ACC112 (cell line): ENCODE results near the gene GPR3.

ENCODE experiments used
- H2AFZ ChIP-seq: fragments of 200-600 bp; sonication (generic); one replicate; pipeline ENCODE4 v1.6.0; 2017; ENCODE audit warnings: antibody characterized with exemption, low read length; ENCODE audit not compliant: unreplicated experiment
- H3K27ac ChIP-seq: fragments of 200-600 bp; sonication (generic); 2 replicates; pipeline ENCODE4 v1.5.1; 2014; ENCODE audit warnings: low read depth, mild to moderate bottlenecking, antibody characterized with exemption, low read length, moderate library complexity
- H3K27me3 ChIP-seq: fragments of 200-600 bp; sonication (generic); 2 replicates; pipeline ENCODE4 v1.6.1; 2014; ENCODE audit warnings: mild to moderate bottlenecking, antibody characterized with exemption, low read length, moderate library complexity, mixed read lengths; ENCODE audit not compliant: insufficient read depth
- H3K36me3 ChIP-seq: fragments of 200-600 bp; sonication (generic); 2 replicates; pipeline ENCODE4 v1.6.1; 2016; ENCODE audit warnings: mild to moderate bottlenecking, antibody characterized with exemption, low read length, moderate library complexity, mixed read lengths; ENCODE audit not compliant: insufficient read depth
- H3K4me1 ChIP-seq: fragments of 200-600 bp; sonication (generic); one replicate; pipeline ENCODE4 v1.6.1; 2016; ENCODE audit warnings: low read length, mixed read lengths; ENCODE audit not compliant: insufficient read depth, unreplicated experiment, control insufficient read depth
- H3K4me3 ChIP-seq: fragments of 200-600 bp; sonication (generic); 2 replicates; pipeline ENCODE4 v1.5.1; 2014; ENCODE audit warnings: mild to moderate bottlenecking, low read depth, low read length
- H3K79me2 ChIP-seq: fragments of 200-600 bp; sonication (generic); one replicate; pipeline ENCODE4 v1.6.0; 2016; ENCODE audit warnings: low read length; ENCODE audit not compliant: control insufficient read depth, unreplicated experiment, insufficient read depth

GPR3 gene

DNA sequence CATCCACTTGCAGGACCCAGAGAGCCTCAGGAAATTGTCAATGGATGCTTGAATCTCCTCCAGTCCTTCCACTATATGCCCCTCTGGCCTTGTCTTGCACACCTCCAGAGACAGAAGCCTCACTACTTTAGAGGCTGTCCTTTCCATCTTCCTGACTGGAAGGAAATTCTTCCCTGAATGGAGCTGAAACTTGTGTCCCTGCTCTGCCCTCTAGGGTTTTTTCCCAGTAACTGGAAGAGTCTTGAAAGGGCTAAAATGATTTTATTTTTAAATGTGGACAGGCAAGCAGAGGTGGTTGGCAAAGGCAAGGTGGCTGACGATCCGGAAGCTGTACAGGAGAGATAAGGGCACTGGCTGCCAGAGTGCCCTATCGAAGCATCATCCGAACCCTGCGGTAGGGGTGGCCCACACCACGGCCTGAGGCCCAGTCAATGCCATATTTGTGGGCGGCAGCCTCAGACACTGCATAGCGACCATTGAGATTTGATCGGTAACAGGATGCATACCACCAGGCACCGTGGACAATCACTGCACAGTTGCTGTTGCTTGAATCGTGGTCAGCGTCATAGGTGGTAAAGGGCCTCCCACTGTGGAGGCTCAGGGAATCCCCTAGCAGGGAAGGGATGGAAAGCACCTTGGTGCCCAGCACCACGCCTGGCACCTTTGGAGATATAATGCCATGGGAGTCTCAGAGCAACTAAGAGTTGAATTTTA is 23.4 kb upstream of the GPR3 start:
- Histone ChIP-seq H3K27ac (no peak overlapping the region), H3K27me3 (no peaks in the 10 kb centered on the region), H3K4me1 (peaks cover 17% of the 10 kb centered on the region), H3K4me3 (no peak overlapping the region), H2AFZ (no peak overlapping the region), H3K79me2 (peaks cover 7% of the 10 kb centered on the region), H3K36me3 (no peaks in the 10 kb centered on the region)

DNA sequence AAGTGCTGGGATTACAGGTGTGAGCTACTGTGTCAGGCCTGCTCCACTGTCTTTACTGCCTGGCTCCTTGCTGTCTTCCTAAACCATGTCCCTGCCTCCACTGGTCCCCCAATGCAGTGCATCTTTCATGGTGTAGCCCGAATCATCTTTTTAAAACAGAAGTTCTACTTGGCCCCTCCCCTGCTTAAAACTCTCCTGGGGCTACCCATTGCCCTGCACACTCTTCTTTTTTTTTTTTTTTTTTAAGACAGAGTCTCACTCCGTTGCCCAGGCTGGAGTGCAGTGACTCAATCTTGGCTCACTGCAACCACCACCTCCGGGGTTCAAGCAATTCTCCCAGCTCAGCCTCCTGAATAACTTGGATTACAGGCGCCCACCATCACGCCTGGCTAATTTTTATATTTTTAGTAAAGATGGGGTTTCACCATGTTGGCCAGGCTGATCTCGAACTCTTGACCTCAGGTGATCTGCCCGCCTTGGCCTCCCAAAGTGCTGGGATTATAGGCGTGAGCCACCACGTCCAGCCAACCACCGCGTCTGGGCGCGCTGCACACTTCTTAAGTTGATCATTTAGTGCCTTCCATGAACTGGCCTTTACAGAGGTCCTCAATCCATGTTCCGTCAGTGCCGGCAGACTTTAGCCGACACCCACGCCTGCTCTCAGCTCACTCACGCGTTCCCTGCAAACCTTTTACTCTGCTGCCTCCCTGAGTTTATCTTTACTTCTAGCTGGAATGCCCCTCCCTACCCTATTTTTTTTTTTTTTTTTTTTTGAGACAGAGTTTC is 20.2 kb upstream of the GPR3 start:
- peaks cover 6% of the 10 kb centered on the region for H3K4me1 ChIP-seq
- no peak overlapping the region for H3K4me3 ChIP-seq
- H2AFZ ChIP-seq, result no peak overlapping the region
- H3K36me3 ChIP-seq, result no peaks in the 10 kb centered on the region
- H3K27ac ChIP-seq, result no peak overlapping the region
- H3K27me3 ChIP-seq, result no peaks in the 10 kb centered on the region
- H3K79me2 ChIP-seq, result no peaks in the 10 kb centered on the region

DNA sequence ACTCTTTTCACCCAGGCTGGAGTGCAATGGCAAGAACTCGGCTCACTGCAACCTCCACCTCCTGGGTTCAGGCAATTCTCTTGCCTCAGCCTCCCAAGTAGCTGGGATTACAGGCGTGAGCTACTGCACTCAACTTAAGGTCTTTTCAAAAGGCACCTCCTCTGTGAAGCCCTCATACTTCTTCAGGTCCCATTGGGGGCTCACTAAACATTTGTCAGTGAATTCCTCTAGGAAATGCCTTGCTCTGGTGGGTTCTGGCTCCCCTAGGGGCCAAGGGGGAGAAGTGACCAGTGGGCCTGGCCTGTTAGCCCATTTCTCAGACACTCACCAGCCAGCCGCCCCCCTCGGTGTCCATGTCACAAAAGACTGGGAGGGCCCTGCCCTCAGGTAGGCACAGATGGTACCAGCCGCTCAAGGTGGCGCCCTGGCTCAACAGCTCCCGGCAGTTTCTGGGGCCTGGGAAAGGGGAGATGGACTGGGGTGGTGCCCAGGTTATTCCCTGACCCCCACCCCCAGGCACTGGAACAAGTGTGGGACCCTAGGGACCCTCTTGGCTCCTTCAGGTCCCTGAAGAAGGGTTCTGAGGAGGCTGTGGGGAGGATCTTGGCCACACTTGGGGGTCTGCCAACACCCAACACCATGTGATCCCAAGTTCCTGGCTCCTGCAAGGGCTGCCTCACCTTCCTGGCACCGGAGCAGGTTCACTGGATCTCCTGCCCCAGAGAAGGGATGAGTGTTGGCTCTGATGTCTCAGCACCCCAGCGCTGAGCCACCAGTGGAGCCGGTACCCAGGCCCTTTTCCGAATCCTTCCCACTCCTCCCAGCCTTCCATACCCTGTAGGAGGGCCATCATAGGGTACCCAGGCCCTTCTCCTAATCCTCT is 19.4 kb upstream of the GPR3 start:
- H3K36me3 ChIP-seq, result no peaks in the 10 kb centered on the region
- no peaks in the 10 kb centered on the region for H3K4me1 ChIP-seq
- no peak overlapping the region for H3K4me3 ChIP-seq

DNA sequence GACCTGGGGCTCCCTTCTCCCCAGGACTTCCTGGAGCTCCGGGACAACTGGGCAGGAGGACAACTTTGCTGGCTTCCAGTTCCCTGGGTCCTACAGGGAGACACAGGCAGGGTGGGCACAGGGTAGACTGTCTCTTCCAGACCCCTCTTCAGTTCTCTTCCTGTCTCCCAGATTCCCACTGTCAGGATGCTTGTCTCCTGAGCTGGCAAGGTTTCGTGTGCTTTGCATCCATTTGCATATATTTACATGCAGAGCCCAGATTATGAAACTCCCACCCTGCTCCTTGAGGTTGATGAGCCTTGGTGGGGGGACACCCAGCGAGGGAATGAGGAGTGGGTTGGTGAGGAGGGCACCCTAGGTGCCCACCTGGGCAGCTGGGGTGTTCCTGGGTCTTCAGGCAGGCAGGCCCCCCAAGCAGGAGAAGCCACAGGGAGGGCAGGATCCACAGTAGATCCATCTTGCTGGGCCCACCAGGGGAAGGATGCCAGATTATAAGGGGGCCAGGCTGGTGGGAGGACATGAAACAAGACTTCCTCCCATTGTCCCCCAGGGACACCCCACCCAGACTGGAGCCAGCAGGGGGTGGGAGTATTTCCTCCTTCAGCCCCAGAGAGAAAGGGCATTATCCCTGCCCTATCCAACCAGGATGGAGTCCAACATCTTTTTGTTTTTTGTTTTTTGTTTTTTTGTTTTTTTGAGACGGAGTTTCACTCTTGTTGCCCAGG is 17.9 kb upstream of the GPR3 start, which contains the start of gene FCN3:
FCN3 (minus strand) TSS at position 463 of the 725 bp plus-strand sequence; CDS start at position 457, 6 bp downstream.
- H3K27me3 ChIP-seq, result no peaks in the 10 kb centered on the region
- no peaks in the 10 kb centered on the region for H3K4me1 ChIP-seq
- no peak within 1 kb of the TSS for H3K27ac ChIP-seq
- no peaks in the 10 kb centered on the region for H3K36me3 ChIP-seq
- no peak within 1 kb of the TSS for H3K4me3 ChIP-seq
- no peaks in the 10 kb centered on the region for H3K79me2 ChIP-seq
- no peak within 1 kb of the TSS for H2AFZ ChIP-seq

More for the DNA sequence above, 19.4 kb upstream of the GPR3 start:
- Histone ChIP-seq H2AFZ (no peak overlapping the region), H3K79me2 (no peaks in the 10 kb centered on the region), H3K27ac (no peak overlapping the region), H3K27me3 (no peaks in the 10 kb centered on the region)

DNA sequence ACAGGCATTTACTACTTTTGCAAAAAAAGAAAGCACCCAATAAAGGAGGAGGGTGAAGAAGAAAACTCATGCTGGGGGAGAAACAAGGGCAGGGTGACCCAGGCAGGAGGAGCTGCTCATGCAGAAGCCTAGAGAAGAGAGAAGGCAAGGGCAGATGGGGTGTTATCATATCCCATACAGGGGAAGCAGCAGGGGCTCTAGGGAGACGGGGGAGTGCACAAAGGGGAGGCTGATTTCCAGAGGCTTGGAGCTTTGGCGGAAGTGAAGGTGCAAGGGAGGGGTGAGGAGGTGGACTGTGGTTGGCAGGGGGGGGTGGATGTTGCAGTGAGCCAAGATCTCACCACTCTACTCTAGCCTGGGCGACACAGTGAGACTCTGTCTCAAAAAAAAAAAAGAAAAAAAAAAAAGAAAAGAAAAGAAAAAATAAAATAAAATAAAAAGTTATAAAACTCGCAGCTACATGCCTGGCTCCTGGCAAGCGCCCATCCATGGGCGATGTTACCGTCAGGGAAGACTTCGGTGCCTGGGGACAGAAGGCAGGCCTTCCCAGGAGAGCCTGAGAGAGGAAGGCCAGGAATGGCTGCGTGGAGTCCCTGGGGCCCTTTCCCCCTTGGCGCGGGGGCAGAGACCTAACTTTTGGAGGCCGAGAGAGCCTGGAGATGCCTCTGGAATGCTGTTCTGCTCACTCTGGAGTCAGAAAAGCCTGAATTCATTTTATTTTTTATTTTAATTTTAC is 14.5 kb upstream of the GPR3 start:
- H3K4me3 ChIP-seq, result no peak overlapping the region
- H3K4me1 ChIP-seq, result no peaks in the 10 kb centered on the region
- no peaks in the 10 kb centered on the region for H3K36me3 ChIP-seq
- no peaks in the 10 kb centered on the region for H3K79me2 ChIP-seq
- no peaks in the 10 kb centered on the region for H3K27me3 ChIP-seq
- no peak overlapping the region for H2AFZ ChIP-seq
- no peak overlapping the region for H3K27ac ChIP-seq

DNA sequence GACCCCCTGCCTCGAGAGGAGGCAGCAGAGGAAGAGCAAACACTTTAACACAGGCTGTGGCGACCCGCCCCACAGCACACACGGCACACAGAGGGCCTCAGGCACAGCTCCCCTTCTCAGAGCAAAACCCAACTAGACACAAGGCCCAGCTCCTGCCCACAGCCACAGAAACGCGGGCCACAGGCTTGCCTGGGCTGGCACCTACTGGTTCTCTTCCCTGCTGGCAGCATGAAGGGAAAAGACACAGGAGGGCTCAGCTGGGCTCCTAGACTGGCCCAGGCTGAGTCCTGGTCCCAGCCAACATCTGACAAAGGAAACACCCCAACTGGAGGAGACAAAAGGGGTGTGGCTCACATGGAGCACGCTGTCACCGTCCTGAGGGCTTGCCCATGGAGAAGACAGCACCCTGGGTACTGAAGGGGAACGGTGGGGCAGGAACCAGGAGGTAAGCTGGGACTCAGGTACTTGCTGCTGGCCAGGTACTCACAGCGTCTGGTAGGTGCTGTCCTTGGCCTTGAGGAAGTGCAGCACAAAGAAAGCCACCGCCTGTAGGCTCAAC is 12.8 kb upstream of the GPR3 start:
- H3K27ac ChIP-seq, result no peak overlapping the region
- H3K79me2 ChIP-seq, result no peaks in the 10 kb centered on the region
- no peak overlapping the region for H3K4me3 ChIP-seq
- no peaks in the 10 kb centered on the region for H3K4me1 ChIP-seq
- no peaks in the 10 kb centered on the region for H3K36me3 ChIP-seq
- no peak overlapping the region for H2AFZ ChIP-seq
- no peaks in the 10 kb centered on the region for H3K27me3 ChIP-seq

DNA sequence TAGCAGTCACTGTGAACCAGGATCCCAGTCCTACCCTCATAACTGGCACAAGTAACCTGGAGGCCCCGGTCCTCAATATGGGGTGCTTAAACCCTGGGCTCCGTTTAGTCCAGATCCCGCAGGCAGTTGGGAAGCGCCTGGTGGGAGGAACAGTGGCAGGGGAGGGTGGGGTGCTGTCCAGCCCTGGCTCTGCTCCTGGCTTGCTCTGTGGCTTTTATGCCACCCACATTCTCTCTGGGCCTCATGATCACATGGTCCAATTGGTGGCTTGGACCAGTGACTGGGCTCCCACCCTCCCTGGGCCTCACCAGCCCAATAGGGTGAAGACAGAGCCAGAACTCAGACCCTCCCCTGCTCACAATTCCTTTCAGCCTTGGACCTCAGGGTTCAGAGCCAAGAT is 12.2 kb upstream of the GPR3 start:
- Histone ChIP-seq H3K36me3 (no peaks in the 10 kb centered on the region), H3K27ac (no peak overlapping the region), H3K4me3 (no peak overlapping the region), H2AFZ (no peak overlapping the region), H3K27me3 (no peaks in the 10 kb centered on the region), H3K4me1 (no peaks in the 10 kb centered on the region), H3K79me2 (no peaks in the 10 kb centered on the region)

DNA sequence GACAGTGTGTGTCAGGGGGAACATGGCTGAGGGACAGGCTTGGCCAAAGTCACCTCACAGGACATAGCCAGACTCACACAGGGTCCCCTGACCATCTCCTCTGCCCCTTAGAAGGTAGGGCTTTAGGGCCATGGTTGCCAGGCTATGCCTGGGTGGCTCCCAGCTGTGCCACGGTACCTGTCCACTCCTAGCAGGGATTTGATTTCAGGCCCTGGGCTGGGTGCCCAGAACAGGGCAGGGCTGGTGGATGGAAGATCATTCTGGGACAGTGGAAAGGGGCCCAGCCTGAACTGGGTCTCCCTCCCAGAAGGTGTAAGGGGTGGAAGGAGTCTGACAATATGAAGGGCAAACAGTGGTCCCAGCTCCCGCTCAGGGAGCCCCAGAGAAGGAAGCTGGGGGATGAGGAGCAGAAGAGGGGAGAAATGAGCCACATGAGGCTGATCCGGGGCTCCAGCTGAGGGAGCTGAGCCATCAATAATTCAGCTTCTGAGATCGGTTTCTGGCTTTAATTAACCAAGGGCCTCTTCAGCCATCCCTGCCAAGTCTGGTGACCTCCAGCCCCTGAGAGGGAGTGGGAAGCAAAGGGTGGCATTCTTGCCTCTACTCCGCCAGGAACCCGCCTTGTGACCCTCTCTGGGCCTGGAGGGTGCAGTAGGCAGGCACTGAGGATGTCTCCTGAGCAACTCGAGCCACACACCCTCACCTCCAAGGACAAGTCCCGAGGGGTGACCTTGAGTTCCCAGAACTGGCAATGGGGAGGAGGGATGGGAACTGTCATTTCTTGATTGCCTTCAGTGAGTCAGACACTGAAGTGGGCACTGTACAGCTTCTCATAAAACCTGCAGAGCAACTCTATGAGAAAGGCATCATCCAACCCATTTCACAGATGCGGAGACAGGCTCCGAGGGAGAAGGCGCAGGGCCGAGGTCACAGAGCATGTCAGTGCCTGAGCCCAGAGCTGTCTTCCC is 11.4 kb upstream of the GPR3 start:
- Histone ChIP-seq H3K4me1 (no peaks in the 10 kb centered on the region), H2AFZ (no peak overlapping the region), H3K79me2 (no peaks in the 10 kb centered on the region), H3K4me3 (no peak overlapping the region), H3K36me3 (no peaks in the 10 kb centered on the region), H3K27ac (no peak overlapping the region), H3K27me3 (no peaks in the 10 kb centered on the region)
